Testis (tissue), 3 donors: ENCODE data around the gene PWWP2A. TPM values are rescaled to one million over a fixed set of nuclear protein-coding genes. Genes with fewer than 3 reads are reported as not detected.

Source experiments
- DNase-seq: peaks from one replicate; pipeline ENCODE4 v3.0.0-alpha.2; 2019
- H3K27ac ChIP-seq, 2 donors: fragments of 200-600 bp; sonication (generic); one replicate each; pipeline ENCODE4 v1.5.1; 2019
- H3K27me3 ChIP-seq: fragments of 200-600 bp; sonication (generic); one replicate; pipeline ENCODE4 v1.5.1; 2019
- H3K36me3 ChIP-seq: fragments of 200-600 bp; sonication (generic); one replicate; pipeline ENCODE4 v1.5.1; 2017; ENCODE audit warnings: low read depth; ENCODE audit errors: missing control alignments
- H3K4me1 ChIP-seq: fragments of 200-600 bp; sonication (generic); one replicate; pipeline ENCODE4 v1.5.1; 2019
- H3K4me3 ChIP-seq, 2 donors: fragments of 200-600 bp; sonication (generic); one replicate each; pipeline ENCODE4 v1.5.1; 2017 to 2019
- H3K9me3 ChIP-seq: fragments of 200-600 bp; sonication (generic); one replicate; pipeline ENCODE4 v1.5.1; 2017
- CTCF ChIP-seq, 3 experiments: fragments of 450-650 bp in 2 of 3; fragments of 200-600 bp in 1 of 3; sonication (generic) in 1 of 3; IDR thresholded peaks; one replicate each; pipeline ENCODE4 v1.5.1; 2016 to 2019; ENCODE audit warnings: antibody characterized with exemption in 3 of 3, mild to moderate bottlenecking in 2 of 3, moderate library complexity in 1 of 3
- POLR2A ChIP-seq: fragments of 450-650 bp; IDR thresholded peaks from one replicate; pipeline ENCODE4 v1.6.1; 2017; ENCODE audit warnings: antibody characterized with exemption, mild to moderate bottlenecking, moderate library complexity
- WGBS, 2 donors: methylation state at CpG; one replicate each; pipeline ENCODE4 v1.1.5; 2018; 5-methylcytosine and 5-hydroxymethylcytosine counted together
- intact Hi-C: fragments of 100-400 bp; cut with DNase I; formaldehyde crosslinking; loops from one replicate; pipeline ENCODE4 v1.15.1; 2023; ENCODE audit warnings: low total_unique reads
- polyA plus RNA-seq: library from polyadenylated mRNA; stranded (reverse); fragments of 350-450 nt; fragmentation: Illumina TruSeq; extraction: RNeasy Lipid Tissue Mini Kit (QIAGEN cat#74804); gene quantifications from one replicate; pipeline ENCODE4 v1.2.3, GENCODE V29; 2014; ENCODE audit warnings: low read depth, low replicate concordance; ENCODE audit not compliant: insufficient read depth
- total RNA-seq, 2 donors: library from RNA; depleted of rRNA; stranded (reverse); fragments of >200 nt; gene quantifications; one replicate each; pipeline ENCODE4 v1.2.3, GENCODE V29; 2016

PWWP2A gene
- total and polyA plus RNA-seq, 3 donors from 2014 or later: 12.0 to 51.6 (median 48.9) TPM

- Histone ChIP-seq H3K27me3 (no peaks in the 10 kb centered on the region), H3K27ac (no peak overlapping the region), H3K4me1 (no peaks in the 10 kb centered on the region), H3K9me3 (no peaks in the 10 kb centered on the region), H3K4me3 (no peak overlapping the region), H3K36me3 (no peaks in the 10 kb centered on the region)
- 87 to 90% methylated on average over 7 of the region's 7 CpGs for WGBS, 2 donors
- no peak for DNase-seq
- TF ChIP-seq CTCF (IDR thresholded peaks at IDR 0.05) (no peak), POLR2A (no peak)
- intact Hi-C loops: no loop called here
Measured at GRCh38 chr5:160092514-160092913, 26.7 kb downstream of the PWWP2A start.

- no peak overlapping the region for H3K4me3 ChIP-seq
- WGBS, 2 donors: 73 to 81% methylated on average over 1 of the region's 1 CpG
Measured at GRCh38 chr5:160090059-160090458, 29.2 kb downstream of the PWWP2A start.

GRCh38 chr5:160089531-160089930 lies 29.7 kb downstream of the PWWP2A start:
- TF ChIP-seq POLR2A (no peak), CTCF (IDR thresholded peaks at IDR 0.05) (no peak)
- intact Hi-C loops: no loop called here
- no peak overlapping the region for H3K4me3 ChIP-seq
- no peak for DNase-seq
- H3K27ac ChIP-seq: no peak overlapping the region
- no peaks in the 10 kb centered on the region for H3K36me3 ChIP-seq
- H3K27me3 ChIP-seq: no peaks in the 10 kb centered on the region
- no peaks in the 10 kb centered on the region for H3K4me1 ChIP-seq
- 71 to 72% methylated on average over 2 of the region's 2 CpGs for whole genome bisulfite sequencing, 2 donors
- no peaks in the 10 kb centered on the region for H3K9me3 ChIP-seq

More at GRCh38 chr5:160090059-160090458, 29.2 kb downstream of the PWWP2A start:
- no peak for DNase-seq
- no peaks in the 10 kb centered on the region for H3K27me3 ChIP-seq
- no peak for TF ChIP-seq POLR2A
- no peaks in the 10 kb centered on the region for H3K9me3 ChIP-seq
- intact Hi-C loops: no loop called here
- H3K27ac ChIP-seq: no peak overlapping the region
- H3K36me3 ChIP-seq: no peaks in the 10 kb centered on the region
- H3K4me1 ChIP-seq: no peaks in the 10 kb centered on the region

- H3K36me3 ChIP-seq: no peaks in the 10 kb centered on the region
- H3K4me1 ChIP-seq: no peaks in the 10 kb centered on the region
- WGBS, 2 donors: 77 to 88% methylated on average over 1 of the region's 1 CpG
- no peaks in the 10 kb centered on the region for H3K9me3 ChIP-seq
- no peak for DNase-seq
- H3K4me3 ChIP-seq: no peak overlapping the region
- intact Hi-C loops: no loop called here
- TF ChIP-seq CTCF (IDR thresholded peaks at IDR 0.05) (no peak), POLR2A (no peak)
- H3K27me3 ChIP-seq: no peaks in the 10 kb centered on the region
- no peak overlapping the region for H3K27ac ChIP-seq
Measured at GRCh38 chr5:160088805-160089204, 30.4 kb downstream of the PWWP2A start.

GRCh38 chr5:160087199-160087598 lies 32.1 kb downstream of the PWWP2A start:
- Histone ChIP-seq H3K36me3 (no peaks in the 10 kb centered on the region), H3K4me3 (no peak overlapping the region), H3K27me3 (no peaks in the 10 kb centered on the region), H3K27ac (no peak overlapping the region), H3K4me1 (no peaks in the 10 kb centered on the region), H3K9me3 (no peaks in the 10 kb centered on the region)
- TF ChIP-seq POLR2A: no peak
- TF ChIP-seq CTCF (IDR thresholded peaks at IDR 0.05): no peak
- DNase-seq: no peak
- 94 to 100% methylated on average over 1 of the region's 1 CpG for WGBS, 2 donors
- intact Hi-C loops: no loop called here
